Measurements from ENCODE around the gene OVAAL. TPM values are rescaled to one million over a fixed set of nuclear protein-coding genes. Genes with fewer than 3 reads are reported as not detected.

OVAAL gene
- total RNA-seq, 1 donor from 2014 or later, result not detected

DNA sequence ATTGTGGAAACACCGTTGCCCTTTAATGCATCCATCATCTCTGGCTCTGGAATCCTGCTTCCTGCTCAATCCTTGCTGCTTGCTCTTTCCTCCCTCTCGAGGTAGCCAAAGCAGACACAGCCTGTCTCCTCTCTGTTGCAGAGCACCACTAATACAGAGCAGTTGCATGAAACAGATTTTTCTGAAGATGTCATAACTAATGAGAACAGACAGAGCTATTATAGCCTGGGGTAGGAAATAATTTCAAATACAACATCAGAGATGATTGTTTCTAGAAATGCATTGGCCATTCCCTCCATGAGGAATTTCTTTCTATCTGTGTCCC is 33.1 kb upstream of the OVAAL start:
- DNase-seq (ENCODE audit: low spot score), result no peak
- H3K27ac Mint-ChIP-seq (ENCODE audit: unreplicated experiment), result no peak overlapping the region
- peaks cover 51% of the 10 kb centered on the region for H3K4me1 Mint-ChIP-seq (ENCODE audit: low read depth)
- no peak overlapping the region for H3K4me3 Mint-ChIP-seq (ENCODE audit: unreplicated experiment)
- H3K9me3 Mint-ChIP-seq (ENCODE audit: low read depth), result no peaks in the 10 kb centered on the region
- TF ChIP-seq, protein P1, sequence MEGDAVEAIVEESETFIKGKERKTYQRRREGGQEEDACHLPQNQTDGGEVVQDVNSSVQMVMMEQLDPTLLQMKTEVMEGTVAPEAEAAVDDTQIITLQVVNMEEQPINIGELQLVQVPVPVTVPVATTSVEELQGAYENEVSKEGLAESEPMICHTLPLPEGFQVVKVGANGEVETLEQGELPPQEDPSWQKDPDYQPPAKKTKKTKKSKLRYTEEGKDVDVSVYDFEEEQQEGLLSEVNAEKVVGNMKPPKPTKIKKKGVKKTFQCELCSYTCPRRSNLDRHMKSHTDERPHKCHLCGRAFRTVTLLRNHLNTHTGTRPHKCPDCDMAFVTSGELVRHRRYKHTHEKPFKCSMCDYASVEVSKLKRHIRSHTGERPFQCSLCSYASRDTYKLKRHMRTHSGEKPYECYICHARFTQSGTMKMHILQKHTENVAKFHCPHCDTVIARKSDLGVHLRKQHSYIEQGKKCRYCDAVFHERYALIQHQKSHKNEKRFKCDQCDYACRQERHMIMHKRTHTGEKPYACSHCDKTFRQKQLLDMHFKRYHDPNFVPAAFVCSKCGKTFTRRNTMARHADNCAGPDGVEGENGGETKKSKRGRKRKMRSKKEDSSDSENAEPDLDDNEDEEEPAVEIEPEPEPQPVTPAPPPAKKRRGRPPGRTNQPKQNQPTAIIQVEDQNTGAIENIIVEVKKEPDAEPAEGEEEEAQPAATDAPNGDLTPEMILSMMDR (IDR thresholded peaks at IDR 0.05), result no peak
- H3K27me3 Mint-ChIP-seq (ENCODE audit: low read depth), result no peaks in the 10 kb centered on the region
- H3K36me3 Mint-ChIP-seq (ENCODE audit: low read depth), result no peaks in the 10 kb centered on the region

- no peaks in the 10 kb centered on the region for H3K36me3 Mint-ChIP-seq (ENCODE audit: low read depth)
- TF ChIP-seq, protein P1 (IDR thresholded peaks at IDR 0.05), result no peak
- no peak overlapping the region for H3K4me3 Mint-ChIP-seq (ENCODE audit: unreplicated experiment)
- no peaks in the 10 kb centered on the region for H3K27me3 Mint-ChIP-seq (ENCODE audit: low read depth)
- DNase-seq (ENCODE audit: low spot score), result no peak
- no peaks in the 10 kb centered on the region for H3K9me3 Mint-ChIP-seq (ENCODE audit: low read depth)
- peaks cover 50% of the 10 kb centered on the region for H3K4me1 Mint-ChIP-seq (ENCODE audit: low read depth)
- H3K27ac Mint-ChIP-seq (ENCODE audit: unreplicated experiment), result no peak overlapping the region
Measured at GRCh38 chr1:180527101-180527669, 31.6 kb upstream of the OVAAL start.

DNA sequence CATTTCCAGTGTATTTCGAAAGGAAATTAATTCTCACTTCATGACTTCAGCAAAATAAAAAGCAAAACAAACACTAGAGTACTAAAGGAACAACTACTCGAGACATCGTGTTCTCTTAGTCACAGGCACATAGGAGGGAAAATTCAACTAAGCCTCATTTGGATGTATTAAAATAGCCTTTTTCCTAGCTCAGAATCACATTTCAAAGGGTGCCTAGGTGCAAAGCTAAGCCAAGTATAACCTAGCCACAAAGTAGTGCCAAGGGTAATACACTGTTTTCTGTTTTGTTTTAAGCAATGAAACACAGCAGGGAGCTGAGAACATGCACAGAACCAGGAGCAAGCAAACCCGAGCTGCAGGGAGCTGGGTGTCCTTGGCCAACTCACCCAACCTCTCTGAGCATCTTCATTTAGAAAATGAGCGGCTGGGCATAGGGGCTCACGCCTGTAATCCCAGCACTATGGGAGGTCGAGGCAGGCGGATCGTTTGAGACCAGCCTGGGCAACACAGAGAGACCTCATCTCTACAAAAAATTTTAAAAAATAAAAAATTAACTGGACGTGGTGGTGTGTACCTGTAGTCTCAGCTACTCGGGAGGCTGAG is 29.8 kb upstream of the OVAAL start:
- Mint-ChIP-seq H3K27me3 (ENCODE audit: low read depth) (no peaks in the 10 kb centered on the region), H3K27ac (ENCODE audit: unreplicated experiment) (peak overlapping the region; percentile 59), H3K9me3 (ENCODE audit: low read depth) (no peaks in the 10 kb centered on the region), H3K4me3 (ENCODE audit: unreplicated experiment) (no peak overlapping the region), H3K4me1 (ENCODE audit: low read depth) (peaks cover 53% of the 10 kb centered on the region), H3K36me3 (ENCODE audit: low read depth) (no peaks in the 10 kb centered on the region)
- TF ChIP-seq, protein P1 (IDR thresholded peaks at IDR 0.05), result no peak
- DNase-seq (ENCODE audit: low spot score), result no peak

GRCh38 chr1:180530501-180530900 is 28.3 kb upstream of the OVAAL start:
- Mint-ChIP-seq H3K4me1 (ENCODE audit: low read depth) (peaks cover 47% of the 10 kb centered on the region), H3K36me3 (ENCODE audit: low read depth) (no peaks in the 10 kb centered on the region), H3K9me3 (ENCODE audit: low read depth) (no peaks in the 10 kb centered on the region), H3K27ac (ENCODE audit: unreplicated experiment) (peak overlapping the region; percentile 84), H3K27me3 (ENCODE audit: low read depth) (no peaks in the 10 kb centered on the region), H3K4me3 (ENCODE audit: unreplicated experiment) (no peak overlapping the region)
- no peak for DNase-seq (ENCODE audit: low spot score)
- TF ChIP-seq, protein P1 (IDR thresholded peaks at IDR 0.05), result no peak

DNA sequence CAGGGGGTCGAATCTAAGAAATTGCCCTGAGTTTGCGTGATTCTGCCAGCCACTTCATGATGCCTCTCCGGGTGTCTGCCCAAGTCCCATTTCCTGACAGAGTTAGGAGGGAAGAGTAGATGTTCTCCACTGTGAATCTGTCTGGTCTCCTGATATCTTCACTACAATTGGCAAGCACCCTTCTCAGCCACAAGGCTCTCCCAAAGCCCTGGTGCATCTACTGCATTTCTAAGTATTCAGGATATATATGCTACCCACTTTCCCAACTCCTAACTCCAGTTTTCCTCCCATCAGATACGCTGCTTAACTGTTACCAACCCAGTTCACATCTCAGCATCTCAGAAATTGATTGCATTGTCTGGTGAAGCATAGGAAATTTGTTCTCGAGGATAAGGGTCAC is 25.9 kb upstream of the OVAAL start:
- H3K27ac Mint-ChIP-seq (ENCODE audit: unreplicated experiment), result no peak overlapping the region
- no peaks in the 10 kb centered on the region for H3K36me3 Mint-ChIP-seq (ENCODE audit: low read depth)
- TF ChIP-seq, protein P1 (IDR thresholded peaks at IDR 0.05), result no peak
- peaks cover 32% of the 10 kb centered on the region for H3K4me1 Mint-ChIP-seq (ENCODE audit: low read depth)
- H3K9me3 Mint-ChIP-seq (ENCODE audit: low read depth), result no peaks in the 10 kb centered on the region
- H3K27me3 Mint-ChIP-seq (ENCODE audit: low read depth), result peaks cover 4% of the 10 kb centered on the region
- no peak for DNase-seq (ENCODE audit: low spot score)
- H3K4me3 Mint-ChIP-seq (ENCODE audit: unreplicated experiment), result no peak overlapping the region

Measured in chondrocyte (in vitro differentiated cells).